OCI-LY3 (cell line): ENCODE results near the gene PTPN1.
A peak's percentile ranks its signal among the peaks of the same experiment; 100 is the strongest.

Source experiments
- H2AFZ ChIP-seq: fragments of 200-600, 300-600 bp; shearing (Covaris generic); 2 replicates; pipeline ENCODE4 v1.6.0; 2014; ENCODE audit warnings: antibody characterized with exemption, low read depth, low read length
- H3K27ac ChIP-seq: fragments of 200-600, 300-600 bp; sonication (generic); 2 replicates; pipeline ENCODE4 v1.5.1; 2014; ENCODE audit warnings: mild to moderate bottlenecking, low read length, moderate library complexity, mixed read lengths
- H3K27me3 ChIP-seq: fragments of 200-600, 300-600 bp; sonication (generic); 2 replicates; pipeline ENCODE4 v1.6.1; 2014; ENCODE audit warnings: low read depth, low read length, mixed read lengths
- H3K36me3 ChIP-seq: fragments of 200-600, 300-600 bp; sonication (generic); replicated peaks from 2 replicates; pipeline ENCODE3; 2014; ENCODE audit warnings: low read depth, low read length, mixed read lengths
- H3K4me1 ChIP-seq: fragments of 300-600, 200-600 bp; sonication (generic); 2 replicates; pipeline ENCODE4 v1.6.1; 2014; ENCODE audit warnings: low read length, mixed read lengths
- H3K4me2 ChIP-seq: fragments of 200-600, 300-600 bp; sonication (generic); 2 replicates; pipeline ENCODE4 v1.6.1; 2014; ENCODE audit warnings: low read length, mixed read lengths
- H3K4me3 ChIP-seq: fragments of 300-600, 200-600 bp; sonication (generic); 2 replicates; pipeline ENCODE4 v1.5.1; 2014; ENCODE audit warnings: antibody characterized with exemption, mild to moderate bottlenecking, low read length, moderate library complexity
- H3K79me2 ChIP-seq: fragments of 300-600, 200-600 bp; shearing (Covaris generic); 2 replicates; pipeline ENCODE4 v1.6.1; 2014; ENCODE audit warnings: mild to moderate bottlenecking, low read length, mixed read lengths
- H3K9ac ChIP-seq: fragments of 300-600, 200-600 bp; shearing (Covaris generic); 2 replicates; pipeline ENCODE4 v1.6.0; 2014; ENCODE audit warnings: mild to moderate bottlenecking, low read length, moderate library complexity
- H3K9me3 ChIP-seq: fragments of 200-600, 300-600 bp; shearing (Covaris generic); 2 replicates; pipeline ENCODE4 v1.6.1; 2014; ENCODE audit warnings: low read length, mixed read lengths; ENCODE audit not compliant: insufficient read depth
- H4K20me1 ChIP-seq: fragments of 200-600, 300-600 bp; sonication (generic); 2 replicates; pipeline ENCODE4 v1.6.1; 2016; ENCODE audit warnings: low read length, mixed read lengths; ENCODE audit not compliant: insufficient read depth
- CTCF ChIP-seq: fragments of 200-600, 300-600 bp; sonication (generic); IDR thresholded peaks from 2 replicates; pipeline ENCODE4 v1.5.1; 2014; ENCODE audit warnings: antibody characterized with exemption, low read length, low read depth
- EZH2phosphoT487 ChIP-seq: fragments of 200-600 bp; shearing (Covaris generic); IDR thresholded peaks from 2 replicates; pipeline ENCODE4 v1.6.1; 2018; ENCODE audit warnings: antibody characterized with exemption, mixed run types, low read depth

Gene PTPN1

GRCh38 chr20:50467718-50468356, 42.3 kb upstream of the PTPN1 start:
- Histone ChIP-seq H3K79me2 (no peaks in the 10 kb centered on the region), H3K9me3 (no peaks in the 10 kb centered on the region), H3K4me2 (0 out of 2 replicates have a peak overlapping the region, but pooled peaks have one; percentile 16), H3K4me3 (no peak overlapping the region), H4K20me1 (no peaks in the 10 kb centered on the region), H2AFZ (peak overlapping the region; percentile 40), H3K9ac (no peak overlapping the region), H3K4me1 (peaks cover 35% of the 10 kb centered on the region), H3K27me3 (peaks cover 3% of the 10 kb centered on the region; the same call in 1 of the 2 replicates), H3K36me3 (no peaks in the 10 kb centered on the region), H3K27ac (no peak overlapping the region)
- no peak for TF ChIP-seq EZH2phosphoT487
- no peak for TF ChIP-seq CTCF

DNA sequence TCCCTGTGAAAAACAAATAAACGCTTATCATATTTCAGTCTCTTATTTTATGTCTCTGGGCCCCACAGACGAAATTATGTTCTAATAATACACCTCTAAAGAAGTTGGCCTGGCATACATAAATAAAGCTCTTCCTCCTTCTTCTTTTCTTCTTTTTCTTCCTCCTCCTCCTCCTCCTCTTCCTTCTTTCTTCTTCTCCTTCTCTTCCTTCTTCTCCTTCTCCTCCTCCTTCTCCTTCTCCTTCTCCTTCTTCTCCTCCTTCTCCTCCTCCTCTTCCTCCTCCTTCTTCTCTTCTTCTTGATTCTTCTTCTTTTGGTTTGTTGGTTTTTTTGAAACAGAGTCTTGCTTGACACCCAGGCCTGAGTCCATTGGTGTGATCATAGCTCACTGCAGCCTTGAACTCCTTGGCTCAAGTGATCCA, 41.8 kb upstream of the PTPN1 start:
- TF ChIP-seq EZH2phosphoT487 = no peak
- TF ChIP-seq CTCF = no peak
- Histone ChIP-seq H3K9me3 (no peaks in the 10 kb centered on the region), H3K27ac (no peak overlapping the region), H3K4me1 (peaks cover 41% of the 10 kb centered on the region), H3K79me2 (no peaks in the 10 kb centered on the region), H3K4me2 (0 out of 2 replicates have a peak overlapping the region, but pooled peaks have one; percentile 16), H3K36me3 (no peaks in the 10 kb centered on the region), H3K9ac (no peak overlapping the region), H4K20me1 (no peaks in the 10 kb centered on the region), H2AFZ (peak overlapping the region; percentile 40), H3K27me3 (peaks cover 3% of the 10 kb centered on the region; the same call in 1 of the 2 replicates), H3K4me3 (no peak overlapping the region)

GRCh38 chr20:50469176-50469723, 40.9 kb upstream of the PTPN1 start:
- Histone ChIP-seq H3K9ac (no peak overlapping the region), H2AFZ (no peak overlapping the region), H3K4me2 (no peak overlapping the region), H3K36me3 (no peaks in the 10 kb centered on the region), H3K4me1 (peaks cover 41% of the 10 kb centered on the region), H3K79me2 (no peaks in the 10 kb centered on the region), H3K4me3 (no peak overlapping the region), H3K27me3 (peaks cover 3% of the 10 kb centered on the region; the same call in 1 of the 2 replicates), H3K27ac (no peak overlapping the region), H3K9me3 (no peaks in the 10 kb centered on the region), H4K20me1 (no peaks in the 10 kb centered on the region)
- no peak for TF ChIP-seq EZH2phosphoT487
- TF ChIP-seq CTCF = no peak

GRCh38 chr20:50469796-50470195, 40.4 kb upstream of the PTPN1 start:
- no peak for TF ChIP-seq EZH2phosphoT487
- no peak for TF ChIP-seq CTCF
- no peaks in the 10 kb centered on the region for H3K9me3 ChIP-seq
- H3K4me1 ChIP-seq = peaks cover 37% of the 10 kb centered on the region
- no peaks in the 10 kb centered on the region for H3K79me2 ChIP-seq
- no peak overlapping the region for H3K4me2 ChIP-seq
- H3K27ac ChIP-seq = no peak overlapping the region
- H2AFZ ChIP-seq = no peak overlapping the region
- H3K4me3 ChIP-seq = no peak overlapping the region
- no peaks in the 10 kb centered on the region for H4K20me1 ChIP-seq
- H3K27me3 ChIP-seq = peaks cover 3% of the 10 kb centered on the region; the same call in 1 of the 2 replicates
- H3K36me3 ChIP-seq = no peaks in the 10 kb centered on the region
- no peak overlapping the region for H3K9ac ChIP-seq
